Small intestine (tissue), 7 donors: ENCODE results near the gene SYT12. TPM values are rescaled to one million over a fixed set of nuclear protein-coding genes. Genes with fewer than 3 reads are reported as not detected.
"Not testable (repeated sequence)": the region's sequence is repeated elsewhere in the genome, so short reads cannot be mapped to it uniquely, and the experiment has no call there.

Experiments
- DNase-seq, 2 donors: peaks; one replicate each; pipeline versions ENCODE4 v3.0.0 to v3.0.0-alpha.2; 2013
- FAIRE-seq: peaks from 2 replicates; lab custom pipeline; 2012; peaks lifted over from hg19 to GRCh38; lab: Jason Lieb, UNC
- H3K27ac ChIP-seq, 3 donors: one replicate each; pipeline ENCODE4 v1.5.1; 2013; ENCODE audit warnings: low read length in 2 of 3, mild to moderate bottlenecking in 2 of 3, control low read depth in 1 of 3, inconsistent platforms in 1 of 3, low read depth in 1 of 3, moderate library complexity in 1 of 3
- H3K27me3 ChIP-seq, 3 donors: one replicate each; pipeline ENCODE4 v1.6.1; 2013; ENCODE audit warnings: low read length in 3 of 3, inconsistent platforms in 1 of 3; ENCODE audit not compliant: control insufficient read depth in 3 of 3, insufficient read depth in 3 of 3
- H3K36me3 ChIP-seq, 3 donors: one replicate each; pipeline ENCODE4 v1.6.1; 2013; ENCODE audit warnings: low read length in 3 of 3, inconsistent platforms in 1 of 3, low read depth in 1 of 3, mild to moderate bottlenecking in 1 of 3, moderate library complexity in 1 of 3; ENCODE audit not compliant: control insufficient read depth in 3 of 3, insufficient read depth in 2 of 3
- H3K4me1 ChIP-seq, 3 donors: one replicate each; pipeline ENCODE4 v1.6.1; 2013; ENCODE audit warnings: low read length in 2 of 3, inconsistent platforms in 1 of 3, low read depth in 1 of 3, mild to moderate bottlenecking in 1 of 3, moderate library complexity in 1 of 3; ENCODE audit not compliant: control insufficient read depth in 3 of 3, insufficient read depth in 2 of 3
- H3K4me3 ChIP-seq, 3 donors: one replicate each; pipeline ENCODE4 v1.5.1; 2013; ENCODE audit warnings: low read length in 3 of 3, control low read depth in 1 of 3, inconsistent platforms in 1 of 3, low read depth in 1 of 3, mild to moderate bottlenecking in 1 of 3, moderate library complexity in 1 of 3
- H3K9me3 ChIP-seq, 2 donors: one replicate each; pipeline ENCODE4 v1.6.1; 2013; ENCODE audit warnings: low read depth in 1 of 2, low read length in 1 of 2; ENCODE audit not compliant: control insufficient read depth in 2 of 2, insufficient read depth in 1 of 2
- WGBS, 3 donors: extraction: QIAGEN DNeasy Blood & Tissue Kit; methylation state at CpG; one replicate each; pipeline ENCODE4 v1.1.7; 2013; 5-methylcytosine and 5-hydroxymethylcytosine counted together
- polyA plus RNA-seq, 4 donors: library from polyadenylated mRNA; stranded (reverse) in 3 of 4; unstranded in 1 of 4; fragments of 200-250 nt in 3 of 4; fragments of 120-200 nt in 1 of 4; gene quantifications; one replicate each; pipeline versions ENCODE4 v1.2.1 to v1.2.3, GENCODE V29; 2013
- donor health status: healthy with polysubstance abuse.
- donor health status: control.
- donor health status: control.
- donor health status: Bipolar disorder and iron deficiency.
- donor health status: healthy.

The SYT12 gene
- polyA plus RNA-seq, 4 donors, result 0.01 to 3.1 (median 0.25) TPM

DNA sequence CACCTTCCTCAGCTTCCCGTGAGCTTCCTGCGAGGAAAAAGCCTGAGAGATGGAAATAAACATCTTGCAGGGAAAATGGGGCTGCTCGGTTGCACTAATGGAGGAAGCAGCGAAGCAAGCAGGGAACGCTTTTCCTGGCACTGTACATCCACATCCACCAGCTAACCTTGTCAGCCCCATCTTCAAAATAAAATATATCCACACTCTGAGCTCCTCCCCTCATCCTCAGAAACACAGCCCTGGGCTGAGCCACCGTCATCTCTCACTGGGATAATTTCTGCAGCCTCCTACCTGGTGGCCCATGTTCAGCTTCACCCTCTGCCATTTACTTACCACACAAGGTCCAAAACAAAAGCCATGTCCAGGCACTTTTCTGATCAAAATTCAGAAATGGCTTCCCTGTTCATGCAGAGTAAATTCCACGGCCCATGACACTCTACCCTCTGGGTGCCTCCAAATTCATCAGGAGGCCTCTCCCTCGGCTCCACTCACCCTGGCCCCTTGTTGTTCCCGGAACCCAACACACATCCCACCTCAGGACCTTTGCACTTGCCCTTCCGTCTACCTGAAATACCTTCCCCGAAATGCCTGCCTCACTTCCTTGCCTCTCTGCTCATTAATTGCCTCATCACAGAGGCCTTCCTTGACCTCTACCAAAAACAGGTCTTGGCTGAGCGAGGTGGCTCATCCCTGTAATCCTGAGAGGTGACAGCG lies 34.9 kb upstream of the SYT12 start:
- H3K27me3 ChIP-seq, result no peaks in the 10 kb centered on the region
- H3K4me3 ChIP-seq, result no peak overlapping the region
- no peak for FAIRE-seq
- DNase-seq, result no peak
- H3K4me1 ChIP-seq, result no peaks in the 10 kb centered on the region
- 80 to 86% (median 82%) methylated on average over 13 of the region's 13 CpGs for WGBS, 3 donors
- H3K9me3 ChIP-seq, result peaks cover 0 to 2% of the 10 kb centered on the region in 2 donors
- H3K36me3 ChIP-seq, result no peaks in the 10 kb centered on the region
- no peak overlapping the region for H3K27ac ChIP-seq

DNA sequence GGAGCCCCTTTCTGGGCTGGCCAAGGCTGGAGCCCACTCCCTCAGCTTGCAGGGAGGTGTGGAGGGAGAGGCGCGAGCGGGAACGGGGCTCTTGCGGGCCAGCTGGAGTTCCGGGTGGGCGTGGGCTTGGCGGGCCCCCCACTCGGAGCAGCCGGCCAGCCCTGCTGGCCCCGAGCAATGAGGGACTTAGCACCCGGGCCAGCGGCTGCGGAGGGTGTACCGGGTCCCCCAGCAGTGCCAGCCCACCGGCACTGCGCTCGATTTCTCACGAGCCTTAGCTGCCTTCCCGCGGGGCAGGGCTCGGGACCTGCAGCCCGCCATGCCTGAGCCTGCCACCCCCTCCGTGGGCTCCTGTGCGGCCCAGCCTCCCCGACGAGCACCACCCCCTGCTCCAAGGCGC lies 34.2 kb upstream of the SYT12 start:
- 92 to 93% (median 92%) methylated on average over 25 to 28 of the region's 28 CpGs for WGBS, 3 donors
- H3K36me3 ChIP-seq, H3K27me3 ChIP-seq, H3K4me1 ChIP-seq, H3K9me3 ChIP-seq, H3K4me3 ChIP-seq, H3K27ac ChIP-seq, DNase-seq, FAIRE-seq: not testable (repeated sequence)

DNA sequence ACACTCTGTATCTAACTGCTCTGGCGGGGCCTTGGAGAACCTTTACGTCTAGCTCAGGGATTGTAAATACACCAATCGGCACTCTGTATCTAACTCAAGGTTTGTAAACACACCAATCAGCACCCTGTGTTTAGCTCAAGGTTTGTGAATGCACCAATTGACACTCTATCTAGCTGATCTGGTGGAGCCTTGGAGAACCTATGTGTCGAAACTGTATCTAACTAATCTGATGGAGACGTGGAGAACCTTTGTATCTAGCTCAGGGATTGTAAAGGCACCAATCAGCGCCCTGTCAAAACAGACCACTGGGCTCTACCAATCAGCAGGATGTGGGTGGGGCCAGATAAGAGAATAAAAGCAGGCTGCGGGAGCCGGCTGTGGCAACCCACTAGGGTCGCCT lies 33.6 kb upstream of the SYT12 start:
- DNase-seq, H3K27ac ChIP-seq, H3K4me1 ChIP-seq, FAIRE-seq, H3K4me3 ChIP-seq, H3K36me3 ChIP-seq, H3K9me3 ChIP-seq, H3K27me3 ChIP-seq: not testable (repeated sequence)
- WGBS, 3 donors, result 43 to 79% (median 52%) methylated on average over 9 of the region's 9 CpGs

DNA sequence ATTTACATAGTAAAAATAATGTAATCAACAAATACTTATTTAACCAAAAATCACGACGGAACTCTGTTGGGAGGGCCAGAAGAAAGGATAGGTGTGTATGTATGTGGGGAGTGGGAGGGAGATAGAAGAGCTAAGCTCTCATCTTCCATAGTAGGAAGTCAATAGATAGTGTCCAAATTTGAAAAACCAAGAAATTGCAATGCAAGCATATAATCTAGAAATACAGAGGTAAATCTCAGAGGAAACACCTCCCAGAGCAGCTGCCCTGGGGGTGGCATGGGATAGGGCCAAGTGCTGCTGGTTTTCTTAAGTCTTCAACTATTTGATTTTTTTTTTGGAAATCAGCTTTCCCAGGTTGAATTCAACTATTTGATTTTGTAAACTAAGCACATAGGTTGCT lies 30.9 kb upstream of the SYT12 start:
- no peak for FAIRE-seq
- no peak for DNase-seq
- WGBS, 3 donors, result 53 to 60% (median 54%) methylated on average over 2 of the region's 2 CpGs

DNA sequence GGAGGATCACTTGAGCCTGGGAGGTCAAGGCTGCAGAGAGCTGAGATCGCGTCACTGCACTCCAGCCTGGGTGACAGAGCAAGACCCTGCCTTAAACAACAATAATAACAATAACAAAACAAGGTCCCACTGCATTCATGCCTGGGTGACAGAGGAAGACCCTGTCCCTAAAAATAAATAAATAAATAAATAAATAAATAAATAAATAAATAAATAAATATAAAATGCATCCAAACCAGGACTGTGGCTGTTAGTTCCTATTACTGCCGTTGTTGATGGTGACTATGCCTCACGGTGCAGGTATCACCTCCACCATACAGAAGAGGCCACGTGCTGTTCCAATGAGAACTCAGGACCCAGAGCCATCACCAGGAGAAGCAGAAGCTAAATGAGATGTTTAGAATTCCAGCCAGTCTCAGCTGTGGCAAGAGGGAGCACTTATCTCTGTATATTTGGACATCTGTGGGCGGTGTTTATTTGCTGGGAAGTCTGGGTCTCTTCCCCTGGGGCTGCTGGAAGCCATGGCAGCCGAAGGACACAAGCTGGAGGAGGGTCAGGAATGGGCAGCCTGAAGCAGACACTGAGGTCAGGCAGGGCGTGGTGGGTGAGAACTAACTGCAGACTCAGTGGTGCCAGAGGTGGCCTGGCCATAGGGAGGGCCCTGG lies 26.2 kb upstream of the SYT12 start:
- no peaks in the 10 kb centered on the region for H3K9me3 ChIP-seq
- WGBS, 3 donors, result 55 to 73% (median 68%) methylated on average over 8 of the region's 8 CpGs
- DNase-seq (no peak), FAIRE-seq (no peak)
- H3K36me3 ChIP-seq, result no peaks in the 10 kb centered on the region
- H3K4me3 ChIP-seq, result no peak overlapping the region
- H3K27me3 ChIP-seq, result peaks cover 0 to 1% (median 0%) of the 10 kb centered on the region in 3 donors
- no peaks in the 10 kb centered on the region for H3K4me1 ChIP-seq
- no peak overlapping the region for H3K27ac ChIP-seq

More for the DNA sequence above, 30.9 kb upstream of the SYT12 start:
- Histone ChIP-seq H3K4me1 (no peaks in the 10 kb centered on the region), H3K36me3 (no peaks in the 10 kb centered on the region), H3K4me3 (no peak overlapping the region), H3K27ac (no peak overlapping the region), H3K27me3 (no peaks in the 10 kb centered on the region), H3K9me3 (no peaks in the 10 kb centered on the region)

DNA sequence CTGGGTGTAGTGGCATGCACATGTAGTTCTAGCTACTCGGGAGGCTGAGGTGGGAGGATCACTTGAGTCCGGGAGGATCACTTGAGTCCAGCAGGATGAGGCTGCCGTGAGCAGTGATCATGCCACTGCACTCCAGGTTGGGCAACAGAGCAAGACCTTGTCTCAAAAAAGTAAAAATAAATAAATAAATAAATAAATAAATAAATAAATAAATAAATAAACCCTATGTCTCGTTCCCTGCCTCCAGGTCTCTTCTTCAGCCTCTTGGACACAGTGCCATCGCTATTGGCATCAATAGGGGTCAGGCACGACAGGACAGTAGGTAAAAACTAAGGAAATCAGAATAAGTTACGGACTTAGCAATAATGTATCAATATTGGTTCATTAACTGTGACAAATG lies 23.4 kb upstream of the SYT12 start:
- Histone ChIP-seq H3K27ac (no peak overlapping the region), H3K4me3 (no peak overlapping the region), H3K9me3 (no peaks in the 10 kb centered on the region), H3K27me3 (peaks cover 0 to 1% (median 0%) of the 10 kb centered on the region in 3 donors), H3K36me3 (no peaks in the 10 kb centered on the region), H3K4me1 (no peaks in the 10 kb centered on the region)
- no peak for FAIRE-seq
- WGBS, 3 donors, result 85 to 89% (median 86%) methylated on average over 7 of the region's 7 CpGs
- DNase-seq, result no peak

DNA sequence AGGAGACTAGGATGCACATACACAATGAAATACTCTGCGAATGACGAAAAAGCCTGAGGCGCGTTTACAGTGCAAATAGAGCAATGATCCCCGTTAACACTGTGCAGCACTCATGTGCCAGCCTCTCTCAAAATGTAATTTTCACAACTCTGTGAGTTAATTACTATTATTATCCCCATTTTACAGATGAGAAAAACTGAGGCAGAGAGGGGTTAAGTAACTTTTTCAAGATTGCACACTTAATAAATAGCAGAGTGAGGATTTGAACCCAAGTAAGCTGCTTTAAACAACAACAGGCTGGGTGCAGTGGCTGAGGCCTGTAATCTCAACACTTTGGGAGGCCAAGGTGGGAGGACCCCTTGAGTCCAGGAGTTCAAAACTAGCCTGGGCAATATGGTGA lies 21.6 kb upstream of the SYT12 start:
- no peaks in the 10 kb centered on the region for H3K4me1 ChIP-seq
- no peak overlapping the region for H3K4me3 ChIP-seq
- no peaks in the 10 kb centered on the region for H3K9me3 ChIP-seq
- H3K27me3 ChIP-seq, result peaks cover 0 to 1% (median 0%) of the 10 kb centered on the region in 3 donors
- WGBS, 3 donors, result 90 to 96% (median 95%) methylated on average over 5 of the region's 5 CpGs
- DNase-seq (no peak), FAIRE-seq (no peak)
- no peaks in the 10 kb centered on the region for H3K36me3 ChIP-seq
- H3K27ac ChIP-seq, result no peak overlapping the region

DNA sequence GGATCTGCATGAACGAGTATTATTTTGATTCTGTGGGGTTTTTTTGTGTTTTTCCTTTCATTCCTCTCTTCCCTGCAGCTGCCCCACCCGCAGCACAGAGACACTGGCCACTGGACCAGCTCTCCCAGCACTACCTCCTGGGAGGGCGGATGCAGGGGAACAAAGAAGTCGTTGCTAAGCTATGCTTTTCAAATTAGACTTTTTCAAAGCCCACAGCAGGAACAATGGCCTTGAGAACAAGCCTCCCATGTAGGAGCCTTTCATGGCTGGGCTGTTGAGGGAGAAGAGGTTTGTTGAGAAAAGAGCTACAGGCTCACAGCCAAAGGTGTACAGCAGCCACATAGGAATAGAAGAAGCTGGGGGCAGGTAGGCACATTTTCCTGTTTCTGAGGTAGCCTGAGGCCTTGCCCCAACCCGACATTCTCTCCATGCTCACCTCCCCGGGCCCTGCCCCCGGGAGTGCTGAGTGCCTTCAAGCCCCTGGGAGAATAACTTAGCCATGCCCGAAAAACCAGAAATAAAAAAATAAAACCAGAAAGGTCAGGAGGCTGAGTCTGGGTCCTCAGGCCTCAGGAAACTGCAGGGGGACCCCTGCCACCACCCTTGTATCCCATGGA lies 20.5 kb upstream of the SYT12 start:
- H3K36me3 ChIP-seq, result no peaks in the 10 kb centered on the region
- no peak overlapping the region for H3K27ac ChIP-seq
- WGBS, 3 donors, result 66 to 73% (median 73%) methylated on average over 8 of the region's 8 CpGs
- no peaks in the 10 kb centered on the region for H3K9me3 ChIP-seq
- FAIRE-seq, result no peak
- no peaks in the 10 kb centered on the region for H3K4me1 ChIP-seq
- H3K27me3 ChIP-seq, result peaks cover 0 to 1% (median 0%) of the 10 kb centered on the region in 3 donors
- DNase-seq, result no peak
- H3K4me3 ChIP-seq, result no peak overlapping the region
